Liver (tissue), 3 donors: Measurements from ENCODE around the gene PSMB7.

Experiments used
- ATF3 ChIP-seq: IDR thresholded peaks from 2 replicates; pipeline ENCODE4 v1.6.1; 2016; ENCODE audit warnings: antibody characterized with exemption
- CTCF ChIP-seq: fragments of 150-350 bp; IDR thresholded peaks from 2 replicates; pipeline ENCODE4 v1.5.1; 2017; ENCODE audit warnings: improper control_type of control experiment, low read depth, low read length; ENCODE audit not compliant: missing input control
- REST ChIP-seq: IDR thresholded peaks from 2 replicates; pipeline ENCODE4 v1.6.1; 2016; ENCODE audit warnings: antibody characterized with exemption, mild to moderate bottlenecking
- YY1 ChIP-seq: IDR thresholded peaks from 2 replicates; pipeline ENCODE4 v1.6.1; 2016; ENCODE audit warnings: antibody characterized with exemption, mild to moderate bottlenecking
- donor health status: healthy.
- donor health status: healthy.

GRCh38 chr9:124344291-124345050 is 70.8 kb downstream of the PSMB7 start:
- TF ChIP-seq CTCF (no peak), YY1 (no peak), ATF3 (no peak), REST (no peak)
